Right atrium auricular region (tissue), 2 donors: ENCODE data around the gene DLGAP1. TPM values are rescaled to one million over a fixed set of nuclear protein-coding genes. Genes with fewer than 3 reads are reported as not detected.

Experiments
- DNase-seq: peaks from one replicate; pipeline ENCODE4 v3.0.0-alpha.2; 2019; ENCODE audit warnings: low spot score
- H3K27ac ChIP-seq, 2 donors: fragments of 200-600 bp; sonication (generic); 1 replicate in 1 of 2; 2 replicates in 1 of 2; pipeline ENCODE4 v1.5.1; 2016 to 2019
- H3K27me3 ChIP-seq, 2 donors: fragments of 200-600 bp; sonication (generic); one replicate each; pipeline versions ENCODE4 v1.5.1 to v1.6.0; 2017 to 2019
- H3K36me3 ChIP-seq: fragments of 200-600 bp; sonication (generic); one replicate; pipeline ENCODE4 v1.5.1; 2016
- H3K4me1 ChIP-seq, 2 donors: fragments of 200-600 bp; sonication (generic); one replicate each; pipeline versions ENCODE4 v1.5.1 to v1.6.0; 2017 to 2019
- H3K4me3 ChIP-seq, 2 donors: fragments of 200-600 bp; sonication (generic); 1 replicate in 1 of 2; 2 replicates in 1 of 2; pipeline ENCODE4 v1.5.1; 2017 to 2019; ENCODE audit warnings: mild to moderate bottlenecking in 1 of 2, moderate library complexity in 1 of 2
- H3K9me3 ChIP-seq, 2 donors: fragments of 200-600 bp; sonication (generic); one replicate each; pipeline ENCODE4 v1.5.1; 2019
- CTCF ChIP-seq, 2 donors: fragments of 200-600 bp; sonication (generic); IDR thresholded peaks; one replicate each; pipeline ENCODE4 v1.5.1; 2019; ENCODE audit warnings: antibody characterized with exemption in 2 of 2
- total RNA-seq, 2 donors: library from RNA; depleted of rRNA; stranded (reverse); fragments of >200 nt; gene quantifications; one replicate each; pipeline ENCODE4 v1.1.0, GENCODE V29; 2016

Gene DLGAP1
- total RNA-seq, 2 donors from 2014 or later = 0.56 to 1.1 TPM

GRCh38 chr18:3892152-3892551 is 563.0 kb downstream of the DLGAP1 start:
- DNase-seq = no peak
- TF ChIP-seq CTCF (IDR thresholded peaks at IDR 0.05) = no peak
- no peak overlapping the region for H3K27ac ChIP-seq
- no peaks in the 10 kb centered on the region for H3K9me3 ChIP-seq
- H3K4me3 ChIP-seq = no peak overlapping the region
- peaks cover 0 to 5% of the 10 kb centered on the region in 2 donors for H3K4me1 ChIP-seq
- no peaks in the 10 kb centered on the region for H3K27me3 ChIP-seq
- no peaks in the 10 kb centered on the region for H3K36me3 ChIP-seq

GRCh38 chr18:3891245-3891644 is 563.9 kb downstream of the DLGAP1 start:
- Histone ChIP-seq H3K4me3 (no peak overlapping the region), H3K27ac (no peak overlapping the region), H3K4me1 (peaks cover 0 to 13% of the 10 kb centered on the region in 2 donors), H3K9me3 (no peaks in the 10 kb centered on the region), H3K36me3 (no peaks in the 10 kb centered on the region), H3K27me3 (no peaks in the 10 kb centered on the region)
- no peak for DNase-seq
- no peak for TF ChIP-seq CTCF (IDR thresholded peaks at IDR 0.05)

GRCh38 chr18:3889803-3890202 is 565.3 kb downstream of the DLGAP1 start:
- no peak overlapping the region for H3K27ac ChIP-seq
- no peaks in the 10 kb centered on the region for H3K27me3 ChIP-seq
- H3K36me3 ChIP-seq = no peaks in the 10 kb centered on the region
- DNase-seq = no peak
- peaks cover 0 to 15% of the 10 kb centered on the region in 2 donors for H3K4me1 ChIP-seq
- H3K4me3 ChIP-seq = no peak overlapping the region
- no peaks in the 10 kb centered on the region for H3K9me3 ChIP-seq
- no peak for TF ChIP-seq CTCF (IDR thresholded peaks at IDR 0.05)

GRCh38 chr18:3889121-3889520 is 566.0 kb downstream of the DLGAP1 start:
- Histone ChIP-seq H3K4me3 (no peak overlapping the region), H3K27me3 (no peaks in the 10 kb centered on the region), H3K36me3 (no peaks in the 10 kb centered on the region), H3K4me1 (peaks cover 0 to 15% of the 10 kb centered on the region in 2 donors), H3K9me3 (no peaks in the 10 kb centered on the region), H3K27ac (no peak overlapping the region)
- TF ChIP-seq CTCF (IDR thresholded peaks at IDR 0.05) = no peak
- no peak for DNase-seq

- Histone ChIP-seq H3K4me1 (peaks cover 0 to 15% of the 10 kb centered on the region in 2 donors), H3K4me3 (peak overlapping the region in 1 of 2 donors; percentile 10), H3K36me3 (no peaks in the 10 kb centered on the region), H3K27me3 (no peaks in the 10 kb centered on the region), H3K9me3 (no peaks in the 10 kb centered on the region), H3K27ac (peak overlapping the region; percentile 35 to 49)
- no peak for DNase-seq
- TF ChIP-seq CTCF (IDR thresholded peaks at IDR 0.05) = no peak
These were observed 568.4 kb downstream of the DLGAP1 start for GRCh38 chr18:3886575-3887322.
